Nucleus accumbens (tissue), 56 donors: Measurements from ENCODE around the gene CEP170B.

Source experiments
- DNase-seq, 56 donors: peaks; one replicate each; lab custom pipeline; 2025; lab: John Stamatoyannopoulos, UW

CEP170B gene

GRCh38 chr14:104866451-104867370 is 1.6 kb downstream of the CEP170B start:
- no peak for DNase-seq

DNA sequence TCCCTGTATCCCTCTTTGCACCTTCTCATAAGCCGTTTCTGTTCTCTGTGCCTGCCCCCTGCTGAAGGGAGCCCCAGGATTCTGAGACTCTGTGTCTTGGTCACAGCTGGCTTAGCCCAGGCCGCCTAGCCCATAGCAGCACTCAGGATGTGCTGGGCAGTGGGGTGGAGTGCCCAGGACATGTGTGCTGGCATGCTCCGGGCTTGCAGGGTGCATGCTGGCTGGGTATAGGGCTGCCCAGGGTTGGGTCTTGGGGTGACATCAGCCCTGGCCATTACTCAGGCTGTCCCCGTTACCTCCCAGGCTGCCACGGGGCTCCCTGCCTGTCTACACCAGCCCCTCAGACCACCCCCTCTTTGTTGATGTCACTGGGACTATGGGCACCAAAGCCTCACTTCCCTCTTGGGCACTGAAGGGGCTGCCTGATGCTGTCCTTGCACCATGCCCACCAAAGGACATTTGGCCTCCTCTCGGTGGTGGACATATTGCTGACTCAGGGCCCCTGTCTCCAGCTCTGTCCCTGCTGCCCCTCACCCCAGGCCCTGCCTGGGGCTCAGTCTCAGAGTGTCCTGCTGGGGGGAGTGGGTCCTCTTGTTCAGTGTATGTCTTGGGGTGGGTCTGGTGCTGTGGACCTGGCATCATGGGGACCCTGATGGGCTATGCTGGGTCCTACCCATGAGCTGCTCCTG is 2.4 kb downstream of the CEP170B start:
- DNase-seq: no peak

DNA sequence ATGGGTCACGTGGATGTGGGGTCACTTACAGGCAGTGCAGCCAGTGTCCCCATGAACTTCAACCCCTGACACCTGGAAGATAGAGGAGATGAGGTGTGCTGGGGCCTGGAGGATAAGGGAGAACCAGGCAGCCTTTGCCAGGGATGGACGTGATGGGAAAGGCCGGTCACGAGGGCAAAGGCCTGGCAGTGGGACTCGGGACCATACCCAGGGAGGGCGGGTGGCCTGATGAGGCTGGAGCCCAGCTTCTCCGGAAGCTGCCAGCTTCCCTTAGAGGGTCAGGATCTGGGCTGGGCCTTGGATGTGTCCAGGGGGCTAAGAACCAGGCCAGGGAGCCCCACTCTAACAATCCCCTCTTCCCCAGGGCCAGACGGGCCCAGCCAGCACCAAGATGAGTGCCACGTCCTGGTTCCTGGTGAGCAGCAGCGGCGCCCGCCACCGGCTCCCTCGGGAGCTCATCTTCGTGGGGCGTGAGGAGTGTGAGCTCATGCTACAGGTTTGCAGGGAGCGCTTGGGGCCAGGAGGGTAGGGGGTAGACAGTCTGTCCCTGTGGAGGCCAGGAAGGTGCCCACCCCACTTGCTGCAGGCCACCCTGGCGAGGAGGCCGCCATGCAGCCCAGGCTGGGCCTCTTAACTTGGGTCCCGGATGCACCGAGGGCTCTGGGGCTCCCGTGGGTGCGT is 3.1 kb downstream of the CEP170B start:
- no peak for DNase-seq

DNA sequence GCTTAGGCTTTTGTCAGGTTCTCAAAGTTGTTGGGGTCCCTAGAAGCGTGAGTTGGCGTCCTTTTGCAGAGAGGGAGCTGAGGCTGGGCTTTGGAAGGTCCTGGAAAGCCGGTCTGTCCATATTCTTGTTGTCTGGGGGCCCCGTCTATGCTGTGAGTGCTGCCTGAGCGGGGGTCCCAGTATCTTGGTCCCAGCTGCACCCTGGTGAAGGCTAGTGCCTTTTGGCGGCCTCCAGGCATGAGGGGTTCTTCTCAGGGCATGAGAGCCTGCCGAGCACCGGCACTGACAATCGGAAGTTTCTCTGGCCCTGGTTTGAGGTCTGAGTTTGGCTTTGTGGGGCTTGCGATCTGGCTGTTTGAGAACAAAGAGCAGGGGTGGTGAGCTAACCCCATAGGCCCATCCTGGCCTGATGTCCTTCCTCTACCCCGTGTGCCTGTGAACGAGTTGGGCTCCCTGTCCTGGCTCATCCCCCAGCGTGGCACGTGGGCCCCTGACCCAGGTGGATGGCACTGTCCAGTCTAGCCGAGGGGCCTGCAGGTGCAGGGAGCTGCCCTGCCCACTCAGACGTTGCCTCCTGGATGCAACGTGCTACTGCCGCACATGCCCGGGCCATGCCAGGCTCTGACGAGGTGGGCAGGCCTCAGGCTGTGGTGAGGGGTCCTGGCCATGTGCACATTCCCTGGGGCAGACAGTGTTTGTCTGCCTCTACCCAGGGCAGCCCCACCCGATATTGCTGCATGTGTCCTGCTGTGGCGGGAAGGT is 3.9 kb downstream of the CEP170B start:
- DNase-seq: no peak

DNA sequence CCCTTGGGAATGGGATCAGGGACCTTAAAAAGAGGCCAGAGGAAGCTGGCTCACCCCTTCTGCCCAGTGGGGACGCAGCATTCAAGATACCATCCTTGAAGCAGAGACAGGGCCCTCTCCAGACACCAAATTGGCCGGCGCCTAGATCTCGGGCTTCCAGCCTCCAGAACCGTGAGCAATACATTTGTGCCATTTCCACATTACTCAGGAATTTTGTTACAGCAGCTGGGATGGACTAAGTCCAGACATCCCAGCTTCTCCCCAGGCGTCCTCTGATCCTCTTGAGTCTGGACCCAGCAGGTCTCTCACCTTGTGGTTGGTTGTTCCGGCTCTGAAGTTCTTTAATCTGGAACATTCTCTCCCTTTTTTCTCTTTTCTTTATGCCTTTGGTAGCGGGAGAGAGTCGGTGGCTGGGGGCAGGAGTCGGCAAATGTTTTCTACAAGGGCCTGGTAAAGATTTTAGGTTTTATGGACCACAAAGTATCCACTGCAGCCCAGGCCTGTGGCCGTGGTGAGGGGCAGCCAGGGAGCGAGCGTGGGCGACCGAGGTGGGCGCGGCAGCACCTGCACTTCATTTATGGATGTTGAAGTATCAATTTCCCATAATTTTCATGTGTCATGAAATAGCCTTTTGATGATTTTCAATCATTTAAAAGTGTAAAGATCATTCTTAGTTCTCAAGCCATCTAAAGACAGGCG is 4.8 kb downstream of the CEP170B start:
- DNase-seq: no peak

DNA sequence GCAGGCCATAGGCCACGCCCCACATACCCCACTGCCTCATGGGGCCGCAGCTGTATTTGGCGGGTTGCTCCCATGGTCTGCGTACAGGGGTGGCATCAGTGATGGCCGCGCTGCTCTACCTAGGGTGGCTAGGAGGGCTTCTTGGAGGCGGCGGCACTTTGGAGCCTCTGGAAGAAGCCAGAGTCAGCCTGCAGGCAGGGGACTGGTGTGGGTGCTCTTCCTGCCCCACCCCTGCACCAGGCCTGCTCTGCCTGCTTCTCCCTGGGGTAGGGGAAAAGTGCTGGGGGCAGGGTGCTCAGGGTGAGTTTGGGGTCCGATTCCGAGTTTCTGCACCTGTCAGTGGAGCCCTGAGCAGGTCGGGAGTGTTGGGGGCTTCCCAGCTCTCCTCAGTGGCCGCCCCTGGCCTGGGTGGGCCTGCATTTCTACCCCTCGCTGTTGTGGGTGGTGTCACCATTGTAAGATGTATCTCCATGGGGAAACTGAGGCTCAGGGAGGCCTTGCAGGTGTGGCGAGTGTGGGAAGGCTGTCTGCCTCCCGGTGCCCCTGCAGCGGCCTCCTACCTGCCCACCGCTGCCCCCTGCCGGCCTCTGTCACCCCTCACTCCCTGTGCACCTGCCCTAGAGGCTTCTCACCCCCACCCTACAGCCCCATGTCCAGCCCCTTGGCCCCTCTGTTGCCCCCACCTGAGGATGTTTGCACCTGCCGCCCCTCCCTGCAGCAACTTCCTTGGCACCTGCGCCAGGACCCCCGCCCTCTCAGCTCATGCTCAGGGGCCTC is 5.5 kb downstream of the CEP170B start:
- DNase-seq: peak in 1 of 56 donors; percentile 4

GRCh38 chr14:104871145-104871655 is 6.1 kb downstream of the CEP170B start:
- DNase-seq: no peak

DNA sequence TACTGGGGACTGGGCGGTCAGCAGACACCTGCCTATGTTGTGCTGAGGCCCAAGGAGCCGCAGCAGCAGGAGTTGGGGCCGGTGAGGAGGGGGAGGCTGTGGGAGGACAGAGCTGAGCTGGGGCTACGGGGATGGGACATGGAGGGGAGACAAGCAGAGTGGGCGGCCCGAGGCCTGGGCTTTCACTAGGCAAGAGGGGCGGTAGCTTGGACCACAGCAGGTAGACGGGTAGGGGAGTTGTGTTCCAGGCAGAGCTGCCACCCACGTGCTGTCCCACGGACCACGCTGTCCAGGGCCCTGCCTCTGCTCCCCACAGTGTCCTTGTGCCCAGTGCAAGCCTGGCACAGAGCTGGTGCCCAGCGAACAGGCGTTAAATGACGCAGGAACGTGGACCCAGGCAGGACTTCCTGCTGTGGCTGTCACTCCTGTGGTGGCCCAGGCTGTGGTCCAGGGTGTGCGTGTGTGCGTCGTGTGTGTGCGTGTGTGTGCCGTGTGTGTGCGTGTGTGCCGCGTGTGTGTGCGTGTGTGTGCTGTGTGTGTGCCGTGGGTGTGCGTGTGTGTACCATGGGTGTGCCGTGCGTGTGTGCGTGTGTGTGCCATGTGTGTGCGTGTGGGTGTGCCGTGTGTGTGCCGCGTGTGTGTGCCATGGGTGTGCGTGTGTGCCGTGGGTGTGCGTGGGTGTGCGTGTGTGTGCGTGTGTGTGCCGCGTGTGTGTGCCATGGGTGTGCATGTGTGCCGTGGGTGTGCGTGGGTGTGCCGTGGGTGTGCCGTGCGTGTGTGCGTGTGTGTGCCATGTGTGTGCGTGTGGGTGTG is 6.8 kb downstream of the CEP170B start:
- no peak for DNase-seq

DNA sequence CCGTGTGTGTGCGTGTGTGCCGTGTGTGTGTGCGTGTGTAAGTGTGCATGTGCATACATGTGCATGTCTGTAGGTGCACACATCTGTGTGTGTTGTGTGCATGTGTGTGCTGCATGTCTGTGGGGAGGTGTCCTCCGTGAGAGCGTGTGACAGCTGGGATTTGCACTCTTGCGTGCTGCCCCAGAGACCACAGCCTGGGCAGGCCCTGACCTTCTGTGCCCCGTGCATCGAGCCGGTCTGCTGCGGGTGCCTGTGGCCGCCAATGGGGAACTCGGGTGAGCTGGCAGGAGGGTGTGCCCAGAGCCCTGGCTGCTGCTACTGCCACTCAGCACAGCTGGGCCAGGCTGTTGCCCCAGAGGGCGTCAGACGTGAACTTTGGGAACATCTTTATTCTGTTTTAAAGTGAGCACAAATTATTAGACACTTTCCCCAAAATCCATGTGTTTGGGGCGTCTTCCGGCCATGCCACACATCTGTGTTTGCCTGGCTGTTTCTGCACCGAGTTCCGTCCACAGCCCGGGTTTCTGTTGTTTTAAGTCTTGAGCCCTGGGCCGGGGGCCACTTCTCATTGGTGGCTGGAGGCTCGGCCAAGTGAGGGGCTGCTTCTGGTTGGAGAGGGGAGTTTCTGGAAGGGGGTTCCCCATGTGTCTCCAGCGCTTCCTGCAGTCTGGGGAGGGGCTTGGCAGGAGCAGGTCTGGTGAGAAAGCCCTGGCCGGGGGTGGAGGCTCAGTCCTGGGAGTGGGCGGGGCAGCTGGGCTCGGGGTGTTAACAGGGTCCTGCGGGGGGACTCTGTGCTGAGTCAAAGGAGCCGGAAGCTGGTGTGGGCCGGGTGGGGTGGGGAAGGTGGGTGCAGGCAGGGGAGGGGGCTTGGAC is 7.6 kb downstream of the CEP170B start:
- DNase-seq: no peak

DNA sequence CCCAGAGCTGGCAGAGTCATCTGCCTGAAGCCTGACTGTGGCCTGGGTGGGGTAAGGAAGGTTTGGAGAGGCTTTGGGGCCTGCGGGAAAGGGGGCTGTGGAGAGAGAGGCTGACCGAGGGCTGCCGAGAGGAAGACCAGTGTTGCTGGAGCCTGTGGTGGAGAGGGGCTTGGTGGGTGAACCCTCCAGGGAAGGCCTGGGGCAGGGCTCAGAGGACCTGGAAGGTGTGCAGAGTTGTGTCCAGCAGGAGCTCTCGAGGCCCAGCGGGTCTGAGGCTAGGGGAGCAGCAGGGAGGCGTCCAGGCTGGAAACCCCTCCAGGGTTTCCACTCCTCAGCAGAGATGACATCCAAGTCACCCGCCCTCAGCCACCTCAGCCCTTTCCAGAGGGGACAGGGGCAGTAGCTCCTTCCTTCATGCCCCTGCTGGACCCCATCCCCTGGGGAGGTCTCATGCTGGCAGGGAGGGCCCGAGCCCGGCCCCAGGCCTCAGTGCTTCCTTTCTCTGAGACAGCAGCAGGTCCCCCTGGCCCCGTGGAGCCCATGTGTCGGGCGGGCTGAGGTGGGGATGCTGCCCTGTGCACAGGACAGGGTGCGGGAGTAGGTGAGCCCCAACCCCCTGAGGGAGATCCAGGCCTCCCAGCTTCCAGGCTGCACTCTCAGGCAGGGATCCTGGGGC is 8.4 kb downstream of the CEP170B start:
- no peak for DNase-seq

DNA sequence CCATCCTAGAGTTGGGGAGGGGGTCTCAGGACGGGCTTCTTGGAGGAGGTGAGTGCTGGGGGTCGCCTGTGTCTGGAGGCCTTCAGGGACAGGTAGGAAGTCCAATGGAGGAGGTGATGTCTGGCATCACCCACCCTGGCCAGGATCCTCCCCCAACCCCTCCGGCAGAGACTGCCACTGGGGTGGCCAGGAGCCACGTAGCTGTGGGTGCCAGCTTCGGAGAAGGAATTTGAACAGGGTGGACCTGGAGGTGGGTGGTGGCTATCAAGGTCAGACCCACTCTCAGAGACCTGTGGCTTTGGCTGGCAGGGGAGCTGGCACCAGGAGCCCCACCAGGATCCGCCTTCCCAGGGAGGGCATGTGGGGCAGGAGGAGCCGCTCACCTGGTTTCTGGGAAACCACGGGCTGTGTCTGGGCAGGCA is 9.1 kb downstream of the CEP170B start:
- DNase-seq: no peak

GRCh38 chr14:104874571-104875411 is 9.7 kb downstream of the CEP170B start:
- no peak for DNase-seq

DNA sequence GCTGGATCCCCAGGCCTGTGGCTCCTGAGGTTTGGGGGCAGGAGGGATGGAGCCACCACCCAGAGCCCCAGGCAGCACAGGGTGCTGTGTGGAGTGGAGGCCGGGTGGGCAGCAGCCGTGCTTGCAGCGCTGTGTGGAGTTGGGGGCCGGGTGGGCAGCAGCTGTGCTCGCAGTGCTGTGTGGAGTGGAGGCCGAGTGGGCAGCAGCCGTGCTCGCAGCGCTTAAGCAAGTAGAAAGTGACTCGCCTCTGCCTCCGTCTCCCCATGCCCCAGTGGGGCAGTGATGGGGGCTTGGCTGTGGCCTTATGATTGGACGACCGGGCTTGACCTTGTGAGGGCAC is 10.3 kb downstream of the CEP170B start:
- no peak for DNase-seq

- DNase-seq: no peak
Observed at GRCh38 chr14:104875811-104876210, 10.7 kb downstream of the CEP170B start.

DNA sequence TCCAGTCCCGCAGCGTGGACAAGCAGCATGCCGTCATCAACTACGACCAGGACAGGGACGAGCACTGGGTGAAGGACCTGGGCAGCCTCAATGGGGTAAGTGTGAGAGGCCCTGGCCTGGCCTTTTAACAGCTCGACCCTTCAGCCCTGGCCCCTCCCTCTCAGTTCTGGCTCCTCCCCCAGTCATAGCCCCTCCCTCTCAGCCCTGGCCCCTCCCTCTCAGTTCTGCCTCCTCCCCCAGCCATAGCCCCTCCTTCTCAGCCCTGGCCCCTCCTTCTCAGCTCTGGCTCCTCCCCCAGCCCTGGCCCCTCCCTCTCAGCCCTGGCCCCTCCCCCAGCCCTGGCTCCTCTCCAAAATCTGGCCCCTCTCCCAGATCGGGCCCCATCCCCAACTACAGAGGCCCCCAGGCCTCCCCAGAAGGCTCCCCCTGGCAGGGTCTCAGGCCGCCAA is 11.2 kb downstream of the CEP170B start:
- DNase-seq: peak in 1 of 56 donors; percentile 36
